Activated CD4-positive, alpha-beta T cell treated with anti-CD3 and anti-CD28 coated beads, Interleukin-2, amount 10 ng/mL, durations not matched to agents 7 days and 5 days (primary cell): ENCODE results near the gene MAN1A1. TPM values are rescaled to one million over a fixed set of nuclear protein-coding genes. Genes with fewer than 3 reads are reported as not detected.

Experiments used
- CTCF ChIA-PET: fragments of 350-600 bp; sonication (Branson Sonifier 250); formaldehyde crosslinking; loops from one replicate; lab custom pipeline; 2021; ENCODE audit warnings: antibody characterized with exemption; lab: Charles Lee
- POLR2A ChIA-PET: fragments of 350-600 bp; sonication (Branson Sonifier 250); formaldehyde crosslinking; loops from one replicate; lab custom pipeline; 2021; ENCODE audit warnings: antibody characterized with exemption; lab: Charles Lee
- DNase-seq: peaks from one replicate; pipeline ENCODE4 v3.0.0-alpha.2; 2020
- H3K27ac Mint-ChIP-seq: one replicate; pipeline ENCODE4 v1.8.0; 2021; ENCODE audit warnings: mild to moderate bottlenecking, moderate library complexity, mixed read lengths
- H3K27me3 Mint-ChIP-seq: one replicate; pipeline ENCODE4 v1.8.0; 2021; ENCODE audit warnings: mixed read lengths
- H3K36me3 Mint-ChIP-seq: one replicate; pipeline ENCODE4 v1.8.0; 2021; ENCODE audit warnings: low read depth, mixed read lengths
- H3K4me1 Mint-ChIP-seq: one replicate; pipeline ENCODE4 v1.8.0; 2021; ENCODE audit warnings: mixed read lengths
- H3K4me3 Mint-ChIP-seq: one replicate; pipeline ENCODE4 v1.8.0; 2021; ENCODE audit warnings: mild to moderate bottlenecking, moderate library complexity, mixed read lengths
- H3K9me3 Mint-ChIP-seq: one replicate; pipeline ENCODE4 v1.8.0; 2021; ENCODE audit warnings: mixed read lengths
- total RNA-seq, 2 experiments: library from RNA; stranded (reverse); gene quantifications; one replicate each; pipeline ENCODE4 v1.2.3, GENCODE V29; 2021

The MAN1A1 gene
- total RNA-seq, 2 experiments from 2014 or later, result 10.5 to 10.6 TPM

DNA sequence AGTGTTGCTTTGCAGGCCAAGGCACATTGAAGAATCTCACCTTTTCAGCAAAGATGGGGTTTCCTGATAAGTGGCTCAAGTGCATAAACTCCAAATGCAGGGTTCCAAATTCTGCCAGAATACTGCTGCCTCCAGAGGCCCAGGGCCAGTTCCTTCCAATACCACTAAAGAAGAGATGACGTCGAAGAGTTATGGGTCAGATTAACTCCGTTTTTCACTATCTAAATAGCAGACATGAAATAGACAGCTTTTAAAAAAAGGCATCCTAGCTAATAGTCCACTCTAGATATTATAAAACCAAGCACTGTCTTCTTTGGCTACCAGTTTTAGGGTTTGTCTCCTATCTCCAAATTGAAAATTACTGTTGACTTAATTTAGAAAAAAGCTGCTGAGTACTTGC is 144.8 kb downstream of the MAN1A1 start:
- POLR2A ChIA-PET, result no interaction called here
- Mint-ChIP-seq H3K27me3 (no peaks in the 10 kb centered on the region), H3K4me3 (no peak overlapping the region), H3K27ac (no peak overlapping the region), H3K9me3 (no peaks in the 10 kb centered on the region), H3K36me3 (peaks cover 7% of the 10 kb centered on the region), H3K4me1 (peaks cover 10% of the 10 kb centered on the region)
- DNase-seq, result no peak
- CTCF ChIA-PET, result no interaction called here

DNA sequence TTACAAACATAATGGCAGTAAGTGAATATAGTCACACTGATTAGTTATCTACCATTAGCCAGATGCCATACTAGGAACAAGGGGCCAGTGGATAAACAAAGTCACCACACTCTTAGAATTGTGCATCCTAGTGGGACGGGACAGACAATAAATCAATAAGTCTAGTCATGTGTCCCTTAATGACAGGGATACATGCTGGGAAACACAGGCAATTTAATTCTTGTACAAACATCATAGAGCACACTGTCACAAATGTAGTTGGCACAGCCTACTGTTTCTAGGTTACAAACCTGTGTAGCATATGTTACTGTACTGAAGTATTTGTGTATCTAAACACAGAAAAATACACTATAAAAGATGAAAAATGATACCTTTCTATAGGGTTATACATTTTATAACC is 148.1 kb downstream of the MAN1A1 start:
- no peaks in the 10 kb centered on the region for H3K9me3 Mint-ChIP-seq
- POLR2A ChIA-PET, result no interaction called here
- H3K4me3 Mint-ChIP-seq, result no peak overlapping the region
- DNase-seq, result no peak
- peaks cover 8% of the 10 kb centered on the region for H3K4me1 Mint-ChIP-seq
- H3K36me3 Mint-ChIP-seq, result peaks cover 7% of the 10 kb centered on the region
- no peak overlapping the region for H3K27ac Mint-ChIP-seq
- no peaks in the 10 kb centered on the region for H3K27me3 Mint-ChIP-seq
- CTCF ChIA-PET, result interaction anchor here (0.6 kb wide), 1 partner anchor 212 kb away, joined by 3 read pairs; no protein-coding TSS in a partner anchor

DNA sequence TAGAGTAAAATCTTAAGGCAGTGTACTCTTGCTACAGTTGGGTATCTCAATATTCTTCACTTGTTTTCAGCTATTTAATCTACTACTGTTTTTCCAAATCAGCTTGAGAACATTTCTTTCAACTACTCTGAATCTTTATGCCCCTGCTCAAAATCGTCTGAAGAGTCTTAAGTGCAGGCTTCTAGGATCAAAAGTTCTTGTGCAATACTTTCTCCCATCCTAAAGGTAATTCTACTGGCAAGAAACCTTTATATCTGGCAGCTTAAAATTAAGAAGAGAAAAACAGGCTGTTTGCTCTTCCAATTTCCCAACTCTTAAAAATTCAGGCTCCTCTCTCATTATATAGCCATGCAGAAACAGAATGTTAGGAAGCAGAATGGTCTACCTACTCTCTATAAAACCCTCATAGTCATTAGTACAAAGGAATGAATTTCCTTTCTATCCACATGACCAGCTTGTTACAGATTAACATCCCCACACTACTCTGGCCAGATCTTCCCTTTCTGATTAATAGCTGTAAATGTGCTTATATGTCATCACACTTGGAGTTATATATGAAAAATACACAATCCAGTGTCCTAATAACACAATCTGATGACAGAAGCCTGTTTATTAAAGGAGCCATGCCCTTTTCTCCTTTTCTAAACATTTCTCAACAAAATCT is 148.9 kb downstream of the MAN1A1 start:
- Mint-ChIP-seq H3K9me3 (no peaks in the 10 kb centered on the region), H3K36me3 (peaks cover 7% of the 10 kb centered on the region), H3K4me3 (no peak overlapping the region), H3K4me1 (peaks cover under 1% of the 10 kb centered on the region), H3K27me3 (no peaks in the 10 kb centered on the region), H3K27ac (no peak overlapping the region)
- DNase-seq, result no peak
- ChIA-PET CTCF (interaction anchor here (1.1 kb wide), 1 partner anchor 35 kb away, joined by 3 read pairs; no protein-coding TSS in a partner anchor), POLR2A (no interaction called here)

DNA sequence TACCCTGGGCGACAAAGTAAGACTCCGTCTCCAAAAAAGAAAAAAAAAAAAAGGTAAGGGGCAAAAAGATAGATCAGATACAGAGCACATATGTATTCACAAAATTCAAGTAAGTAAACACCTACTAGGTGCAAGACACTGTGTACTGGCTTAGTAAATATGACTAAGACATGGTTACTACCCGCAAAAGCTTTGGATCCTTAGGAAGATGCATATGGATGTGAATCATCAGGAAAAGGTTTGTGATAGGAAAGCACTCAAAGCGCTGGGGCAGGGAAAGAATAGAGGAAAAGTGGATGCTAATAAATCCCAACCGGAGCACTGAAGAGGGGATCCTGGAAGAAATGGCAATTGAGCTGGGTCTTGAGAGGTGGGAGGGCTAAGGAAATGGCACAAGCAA is 152.3 kb downstream of the MAN1A1 start:
- H3K36me3 Mint-ChIP-seq, result peaks cover 4% of the 10 kb centered on the region
- DNase-seq, result no peak
- H3K27ac Mint-ChIP-seq, result no peak overlapping the region
- no peaks in the 10 kb centered on the region for H3K27me3 Mint-ChIP-seq
- H3K4me3 Mint-ChIP-seq, result no peak overlapping the region
- no peaks in the 10 kb centered on the region for H3K9me3 Mint-ChIP-seq
- no peaks in the 10 kb centered on the region for H3K4me1 Mint-ChIP-seq
- ChIA-PET CTCF (interaction anchor here (0.6 kb wide), 1 partner anchor 16 kb away, joined by 3 read pairs; no protein-coding TSS in a partner anchor), POLR2A (no interaction called here)

DNA sequence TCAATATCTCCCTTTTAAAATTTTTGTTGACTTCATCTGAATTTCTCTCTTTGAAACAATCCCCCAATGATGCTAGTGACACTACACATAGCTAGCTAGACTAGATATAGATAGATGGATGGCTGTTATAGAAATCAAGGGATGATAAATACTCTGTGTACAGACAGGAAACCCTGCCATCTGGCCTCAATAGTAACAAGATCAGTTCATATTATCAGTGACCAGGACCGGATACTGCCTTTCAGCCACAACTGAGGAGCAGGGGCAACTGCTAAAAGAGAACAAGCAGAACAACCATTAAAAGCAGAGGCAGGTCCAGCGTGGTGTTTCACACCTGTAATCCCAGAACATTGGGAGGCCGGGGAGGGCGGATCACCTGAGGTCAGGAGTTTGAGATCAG is 152.8 kb downstream of the MAN1A1 start:
- ChIA-PET POLR2A (no interaction called here), CTCF (no interaction called here)
- Mint-ChIP-seq H3K9me3 (no peaks in the 10 kb centered on the region), H3K27me3 (no peaks in the 10 kb centered on the region), H3K27ac (no peak overlapping the region), H3K4me3 (no peak overlapping the region), H3K36me3 (peaks cover 4% of the 10 kb centered on the region), H3K4me1 (no peaks in the 10 kb centered on the region)
- DNase-seq, result no peak

DNA sequence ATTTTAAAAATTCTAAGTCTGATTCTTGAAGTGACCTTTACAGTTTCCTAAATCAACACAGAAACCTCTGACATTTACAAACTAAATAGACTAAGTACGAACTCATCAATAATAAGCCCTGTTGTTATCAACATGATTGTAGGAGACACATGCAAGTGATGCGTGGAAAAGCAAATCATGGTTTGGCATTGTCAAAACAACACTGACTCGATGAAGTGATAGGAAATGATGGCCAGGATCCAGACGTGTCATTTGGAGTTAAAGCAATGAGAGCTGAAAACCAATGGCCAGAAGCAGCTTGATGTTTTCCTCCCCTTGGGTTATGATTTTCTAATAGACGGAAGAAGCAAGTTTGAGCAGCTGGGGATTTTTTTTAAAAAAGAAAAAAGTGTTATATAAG is 153.7 kb downstream of the MAN1A1 start:
- H3K4me1 Mint-ChIP-seq, result no peaks in the 10 kb centered on the region
- H3K27me3 Mint-ChIP-seq, result no peaks in the 10 kb centered on the region
- H3K9me3 Mint-ChIP-seq, result no peaks in the 10 kb centered on the region
- H3K4me3 Mint-ChIP-seq, result no peak overlapping the region
- DNase-seq, result no peak
- H3K27ac Mint-ChIP-seq, result no peak overlapping the region
- ChIA-PET CTCF (no interaction called here), POLR2A (interaction anchor here (0.6 kb wide), 1 partner anchor 12 kb away, joined by 5 read pairs; no protein-coding TSS in a partner anchor)
- H3K36me3 Mint-ChIP-seq, result peaks cover 4% of the 10 kb centered on the region

DNA sequence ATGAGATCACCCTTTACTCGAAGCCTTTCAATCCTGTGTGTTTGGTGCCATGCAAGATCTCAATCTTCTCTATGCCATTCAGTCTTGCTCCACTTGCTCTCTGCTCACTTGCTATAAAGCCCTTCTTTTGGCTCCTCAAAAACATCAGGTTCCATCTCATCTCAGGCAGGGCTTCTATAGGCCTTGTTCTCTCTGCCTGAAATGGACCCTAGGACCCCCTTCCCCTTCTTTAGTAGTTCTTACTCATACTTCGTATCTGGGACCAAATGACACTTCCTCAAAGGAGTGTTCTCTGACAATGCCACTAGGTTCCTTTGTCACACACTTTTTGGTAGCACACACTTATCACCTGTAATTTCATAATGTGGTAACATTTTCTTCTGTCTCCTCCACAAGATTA is 154.4 kb downstream of the MAN1A1 start:
- H3K36me3 Mint-ChIP-seq, result peaks cover 3% of the 10 kb centered on the region
- H3K27ac Mint-ChIP-seq, result no peak overlapping the region
- ChIA-PET CTCF (no interaction called here), POLR2A (no interaction called here)
- H3K27me3 Mint-ChIP-seq, result no peaks in the 10 kb centered on the region
- no peaks in the 10 kb centered on the region for H3K4me1 Mint-ChIP-seq
- H3K9me3 Mint-ChIP-seq, result no peaks in the 10 kb centered on the region
- H3K4me3 Mint-ChIP-seq, result no peak overlapping the region
- DNase-seq, result no peak

DNA sequence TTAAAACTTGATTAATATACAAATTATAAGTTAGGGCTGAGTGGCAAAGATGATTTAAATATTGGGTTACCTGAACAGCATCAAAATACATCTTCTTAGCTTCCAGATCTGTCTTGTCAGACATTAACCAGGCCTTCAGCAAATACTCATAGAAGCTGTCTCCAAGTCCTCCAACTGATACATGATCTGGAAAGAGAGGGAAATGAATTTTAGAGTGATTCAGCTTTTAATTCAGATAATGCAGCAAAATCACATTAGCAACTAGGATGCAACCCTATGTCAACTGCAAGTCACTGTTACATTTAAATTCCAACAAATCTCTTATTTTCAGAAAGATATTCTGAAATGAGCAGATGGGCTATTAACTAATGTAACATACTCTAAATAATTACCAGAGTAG is 155.9 kb downstream of the MAN1A1 start:
- CTCF ChIA-PET, result interaction anchor here (1.1 kb wide), 1 partner anchor 8 kb away, joined by 3 read pairs; no protein-coding TSS in a partner anchor
- Mint-ChIP-seq H3K36me3 (peaks cover 3% of the 10 kb centered on the region), H3K27ac (no peak overlapping the region), H3K27me3 (no peaks in the 10 kb centered on the region), H3K4me1 (no peaks in the 10 kb centered on the region), H3K4me3 (no peak overlapping the region), H3K9me3 (no peaks in the 10 kb centered on the region)
- DNase-seq, result no peak
- POLR2A ChIA-PET, result no interaction called here

DNA sequence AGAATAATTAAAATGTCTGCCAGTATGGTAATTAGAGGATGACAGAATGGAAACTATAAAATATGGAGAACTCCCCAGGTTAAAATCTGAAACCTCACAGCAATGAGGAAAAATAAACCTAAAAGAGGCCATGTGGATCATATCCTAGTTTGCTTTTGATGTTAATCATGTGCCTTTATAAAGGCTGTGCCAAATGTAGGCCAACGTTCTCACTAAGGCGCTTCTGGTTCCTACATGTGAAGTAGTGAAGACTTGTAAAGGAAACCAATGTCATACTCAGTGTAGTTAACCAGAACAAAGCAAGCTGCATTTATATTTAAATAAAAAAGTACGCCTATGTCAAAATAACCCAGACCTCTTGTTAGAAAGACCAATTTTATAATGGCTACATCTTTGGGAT is 157.4 kb downstream of the MAN1A1 start:
- no peaks in the 10 kb centered on the region for H3K9me3 Mint-ChIP-seq
- DNase-seq, result no peak
- ChIA-PET POLR2A (no interaction called here), CTCF (interaction anchor here (1.1 kb wide), 1 partner anchor 38 kb away, joined by 3 read pairs; no protein-coding TSS in a partner anchor)
- no peak overlapping the region for H3K4me3 Mint-ChIP-seq
- no peaks in the 10 kb centered on the region for H3K27me3 Mint-ChIP-seq
- H3K4me1 Mint-ChIP-seq, result no peaks in the 10 kb centered on the region
- H3K27ac Mint-ChIP-seq, result no peak overlapping the region
- peaks cover 3% of the 10 kb centered on the region for H3K36me3 Mint-ChIP-seq

DNA sequence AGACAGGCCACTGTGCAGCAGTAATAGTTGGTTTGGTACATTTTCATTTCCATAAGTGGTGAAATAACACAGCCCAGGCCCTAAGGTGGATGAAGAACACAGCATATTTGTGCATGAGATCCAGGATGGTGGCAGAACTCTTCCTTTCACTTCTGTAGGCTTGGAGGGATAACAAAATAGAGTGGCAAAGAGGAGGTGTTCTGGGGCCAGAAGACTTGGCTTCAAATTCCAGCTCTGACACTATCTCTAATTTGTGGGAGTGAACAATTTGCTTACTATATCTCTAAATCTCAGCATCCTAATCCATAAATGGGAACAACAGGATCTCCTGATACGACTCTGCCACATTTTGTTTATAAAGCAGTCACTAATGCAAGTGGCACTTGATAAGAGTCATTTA is 159.4 kb downstream of the MAN1A1 start:
- Mint-ChIP-seq H3K27me3 (no peaks in the 10 kb centered on the region), H3K4me3 (no peak overlapping the region), H3K4me1 (no peaks in the 10 kb centered on the region), H3K36me3 (peaks cover 5% of the 10 kb centered on the region), H3K27ac (no peak overlapping the region), H3K9me3 (no peaks in the 10 kb centered on the region)
- DNase-seq, result no peak
- ChIA-PET POLR2A (interaction anchor here (0.7 kb wide), 1 partner anchor 196 kb away, joined by 3 read pairs; no protein-coding TSS in a partner anchor), CTCF (no interaction called here)

DNA sequence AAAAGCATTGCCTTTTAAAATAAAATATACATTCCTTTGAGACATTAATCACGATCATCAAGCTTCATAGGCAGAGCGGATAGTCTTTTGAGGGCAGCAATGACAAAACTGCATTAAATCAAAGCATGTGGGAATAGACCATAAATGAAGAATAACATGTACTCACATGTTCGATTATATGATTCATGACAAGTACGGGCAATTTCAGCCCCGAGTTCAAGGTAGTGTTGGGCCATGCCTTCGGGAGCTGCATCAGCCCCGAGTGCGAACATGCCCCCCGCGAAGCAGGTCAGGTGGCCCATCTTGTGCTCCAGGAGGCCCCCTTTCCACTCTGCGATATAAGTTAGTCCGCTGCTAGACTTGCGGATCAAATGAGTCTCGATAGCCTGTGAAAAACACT is 160.1 kb downstream of the MAN1A1 start:
- Mint-ChIP-seq H3K27me3 (no peaks in the 10 kb centered on the region), H3K36me3 (peaks cover 5% of the 10 kb centered on the region), H3K9me3 (no peaks in the 10 kb centered on the region), H3K4me3 (no peak overlapping the region), H3K4me1 (no peaks in the 10 kb centered on the region), H3K27ac (no peak overlapping the region)
- DNase-seq, result no peak
- POLR2A ChIA-PET, result no interaction called here
- CTCF ChIA-PET, result no interaction called here

DNA sequence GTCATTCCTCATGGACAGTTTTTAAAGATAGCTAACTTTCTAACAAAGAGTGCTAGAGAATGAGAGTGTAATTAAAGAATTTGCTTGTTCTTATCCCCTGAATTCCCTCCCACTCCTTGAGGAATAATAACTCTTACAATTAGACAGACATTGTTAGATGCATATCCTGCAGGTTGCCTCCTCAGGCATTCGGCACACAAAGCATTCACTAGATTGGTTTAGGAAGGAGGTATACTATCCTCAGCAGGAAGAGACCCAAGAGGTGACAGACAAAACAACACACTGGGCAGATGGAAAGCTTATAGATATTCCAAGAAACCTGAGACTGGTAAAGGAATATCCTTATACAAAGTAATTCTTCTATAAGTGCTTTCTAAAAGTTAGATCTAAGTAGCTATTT is 162.0 kb downstream of the MAN1A1 start:
- no peak for DNase-seq
- no peaks in the 10 kb centered on the region for H3K4me1 Mint-ChIP-seq
- no peak overlapping the region for H3K4me3 Mint-ChIP-seq
- H3K9me3 Mint-ChIP-seq, result no peaks in the 10 kb centered on the region
- no peak overlapping the region for H3K27ac Mint-ChIP-seq
- H3K27me3 Mint-ChIP-seq, result no peaks in the 10 kb centered on the region
- ChIA-PET CTCF (no interaction called here), POLR2A (no interaction called here)
- H3K36me3 Mint-ChIP-seq, result peaks cover 6% of the 10 kb centered on the region

DNA sequence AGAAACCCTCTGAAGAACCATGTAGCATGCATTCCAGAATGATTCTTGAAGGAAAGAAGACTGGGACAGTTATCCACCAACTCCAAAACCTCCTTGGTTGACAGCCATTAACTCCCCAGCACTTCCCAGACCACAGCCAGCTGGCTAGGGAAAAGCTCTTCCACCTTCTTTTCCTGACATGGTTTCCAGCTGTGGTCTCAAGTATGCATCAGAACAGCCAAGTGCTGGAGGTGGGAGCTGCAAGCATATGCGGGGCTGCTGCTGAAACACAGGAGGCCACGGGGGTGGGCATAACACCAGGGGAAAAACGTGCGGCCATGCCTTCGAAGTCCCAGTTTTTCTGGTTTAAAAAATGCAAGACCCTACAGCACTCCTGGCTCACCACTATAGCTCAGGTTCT is 163.1 kb downstream of the MAN1A1 start:
- ChIA-PET POLR2A (no interaction called here), CTCF (interaction anchor here (1.0 to 1.1 kb wide), 2 partner anchors 8 to 67 kb away, joined by 3 read pairs; no protein-coding TSS in a partner anchor)
- no peaks in the 10 kb centered on the region for H3K4me1 Mint-ChIP-seq
- no peaks in the 10 kb centered on the region for H3K9me3 Mint-ChIP-seq
- no peaks in the 10 kb centered on the region for H3K27me3 Mint-ChIP-seq
- DNase-seq, result no peak
- H3K36me3 Mint-ChIP-seq, result peaks cover 11% of the 10 kb centered on the region
- H3K27ac Mint-ChIP-seq, result no peak overlapping the region
- no peak overlapping the region for H3K4me3 Mint-ChIP-seq
